ENCODE data around the gene SLC66A3.

GRCh38 chr2:11121823-11122155 lies 33.5 kb upstream of the SLC66A3 start:
- TF ChIP-seq RAD21 (IDR thresholded peaks at IDR 0.05) = no peak
- TF ChIP-seq TAF1 (conservative IDR thresholded peaks at IDR 0.05) = no peak
